IMR-90 (cell line): ENCODE data around the gene RBM7. TPM values are rescaled to one million over a fixed set of nuclear protein-coding genes. Genes with fewer than 3 reads are reported as not detected.

Experiments used
- ATAC-seq: fragments of 200-7000 bp; cut with Tn5 transposase; 2 replicates; pipeline ENCODE4 v1.9.1; 2020; ENCODE audit warnings: low read depth, mild to moderate bottlenecking, moderate library complexity
- BruUV-seq: library from RNA; stranded (reverse); fragments of 400-500 nt; replicated peaks from 2 replicates; lab custom pipeline; 2021; lab: Mats Ljungman, UMichigan
- CTCF ChIA-PET: fragments of 300-600 bp; formaldehyde crosslinking; extraction: SDS; loops from one replicate; lab custom pipeline; 2021; ENCODE audit warnings: antibody characterized with exemption; lab: Yijun Ruan, JAX
- POLR2A ChIA-PET: fragments of 300-600 bp; sonication (Branson Sonifier 250); formaldehyde crosslinking; loops from one replicate; lab custom pipeline; 2022; ENCODE audit warnings: antibody characterized with exemption; ENCODE audit not compliant: unreplicated experiment; lab: Charles Lee
- DNase-seq: peaks from one replicate; pipeline ENCODE4 v3.0.0; 2013
- H2AFZ ChIP-seq: replicated peaks from 2 replicates; pipeline ENCODE3; 2013; ENCODE audit warnings: low read length, mild to moderate bottlenecking; ENCODE audit not compliant: poor library complexity
- H2AK5ac ChIP-seq: 2 replicates; pipeline ENCODE4 v1.6.1; 2013; ENCODE audit warnings: low read depth, low read length, inconsistent platforms
- H2AK9ac ChIP-seq: replicated peaks from 2 replicates; pipeline ENCODE3; 2013; ENCODE audit warnings: mild to moderate bottlenecking, low read depth, low read length, moderate library complexity; ENCODE audit not compliant: poor library complexity
- H2BK120ac ChIP-seq: 2 replicates; pipeline ENCODE4 v1.6.1; 2013; ENCODE audit warnings: low read depth, low read length, inconsistent platforms
- H2BK15ac ChIP-seq: 3 replicates; pipeline ENCODE4 v1.6.1; 2013; ENCODE audit warnings: low read depth, low read length, inconsistent platforms
- H2BK20ac ChIP-seq: 2 replicates; pipeline ENCODE4 v1.6.1; 2013; ENCODE audit warnings: low read depth, mild to moderate bottlenecking, inconsistent platforms, low read length, moderate library complexity
- H2BK5ac ChIP-seq: 2 replicates; pipeline ENCODE4 v1.6.1; 2013; ENCODE audit warnings: mild to moderate bottlenecking, low read depth, low read length, inconsistent platforms; ENCODE audit not compliant: poor library complexity, severe bottlenecking
- H3K14ac ChIP-seq: replicated peaks from 2 replicates; pipeline ENCODE4 v1.6.1; 2013; ENCODE audit warnings: low read depth, low read length, inconsistent platforms
- H3K18ac ChIP-seq: 2 replicates; pipeline ENCODE4 v1.6.1; 2013; ENCODE audit warnings: low read depth, low read length, control low read depth
- H3K23ac ChIP-seq: 2 replicates; pipeline ENCODE4 v1.6.1; 2013; ENCODE audit warnings: low read depth, low read length, inconsistent platforms
- H3K27ac ChIP-seq: 2 replicates; pipeline ENCODE4 v1.5.1; 2013; ENCODE audit warnings: mild to moderate bottlenecking, control low read depth, low read length; ENCODE audit not compliant: insufficient read depth
- H3K27me3 ChIP-seq: 2 replicates; pipeline ENCODE4 v1.6.1; 2013; ENCODE audit warnings: low read length; ENCODE audit not compliant: control insufficient read depth, insufficient read depth
- H3K36me3 ChIP-seq: 2 replicates; pipeline ENCODE4 v1.6.1; 2013; ENCODE audit warnings: low read length, mixed read lengths; ENCODE audit not compliant: control insufficient read depth, insufficient read depth
- H3K4ac ChIP-seq: 2 replicates; pipeline ENCODE4 v1.6.1; 2013; ENCODE audit warnings: low read depth, low read length, inconsistent platforms
- H3K4me1 ChIP-seq: 2 replicates; pipeline ENCODE4 v1.6.1; 2013; ENCODE audit warnings: low read length, mixed read lengths; ENCODE audit not compliant: control insufficient read depth, insufficient read depth
- H3K4me2 ChIP-seq: 2 replicates; pipeline ENCODE4 v1.6.1; 2013; ENCODE audit warnings: low read depth, mild to moderate bottlenecking, control low read depth, low read length, moderate library complexity
- H3K4me3 ChIP-seq: 2 replicates; pipeline ENCODE4 v1.5.1; 2013; ENCODE audit warnings: low read depth, mild to moderate bottlenecking, control low read depth, low read length, moderate library complexity; ENCODE audit not compliant: insufficient read depth
- H3K56ac ChIP-seq: 2 replicates; pipeline ENCODE4 v1.6.1; 2013; ENCODE audit warnings: low read length, inconsistent platforms; ENCODE audit not compliant: insufficient read depth; ENCODE audit errors: extremely low read depth
- H3K79me1 ChIP-seq, 2 experiments: 2 replicates each; pipeline ENCODE4 v1.6.1; 2013; ENCODE audit warnings: low read length in 2 of 2, inconsistent platforms in 1 of 2, low read depth in 1 of 2
- H3K9ac ChIP-seq: 2 replicates; pipeline ENCODE4 v1.6.1; 2013; ENCODE audit warnings: low read depth, low read length, control low read depth
- H3K9me1 ChIP-seq: 2 replicates; pipeline ENCODE4 v1.6.1; 2013; ENCODE audit warnings: low read length, inconsistent platforms; ENCODE audit not compliant: insufficient read depth
- H3K9me3 ChIP-seq: 2 replicates; pipeline ENCODE4 v1.6.1; 2013; ENCODE audit warnings: low read length; ENCODE audit not compliant: control insufficient read depth, insufficient read depth
- H4K20me1 ChIP-seq: 2 replicates; pipeline ENCODE4 v1.6.1; 2013; ENCODE audit warnings: low read length, inconsistent platforms; ENCODE audit not compliant: insufficient read depth
- H4K5ac ChIP-seq: 2 replicates; pipeline ENCODE4 v1.6.1; 2013; ENCODE audit warnings: mild to moderate bottlenecking, low read depth, low read length, control low read depth
- H4K8ac ChIP-seq, 2 experiments: 2 replicates each; pipeline ENCODE4 v1.6.1; 2013; ENCODE audit warnings: low read depth in 2 of 2, low read length in 2 of 2, control low read depth in 1 of 2, inconsistent platforms in 1 of 2
- H4K91ac ChIP-seq: 2 replicates; pipeline ENCODE4 v1.6.1; 2013; ENCODE audit warnings: low read depth, low read length, inconsistent platforms; ENCODE audit not compliant: insufficient read depth
- RAD21 ChIP-seq: IDR thresholded peaks from 2 replicates; pipeline ENCODE4 v1.6.1; 2012; ENCODE audit warnings: low read length, improper control_type of control experiment
- whole genome bisulfite sequencing, 2 experiments: methylation state at CpG; one replicate each; pipeline versions ENCODE4 v1.1.5 to v1.1.7; 2013; ENCODE audit warnings: missing lambda C conversion rate in 2 of 2; ENCODE audit not compliant: insufficient read length in 1 of 2; ENCODE audit errors: extremely low coverage in 2 of 2; 5-methylcytosine and 5-hydroxymethylcytosine counted together
- dilution Hi-C: fragments of 300-500 bp; cut with HindIII; formaldehyde crosslinking; loops from one replicate; pipeline ENCODE4 v1.14.3; 2018; ENCODE audit warnings: low sequenced_read_pairs; ENCODE audit not compliant: unreplicated experiment
- in situ Hi-C: fragments of 300-500 bp; cut with MboI; formaldehyde crosslinking; loops from 3 replicates; pipeline ENCODE4 v1.14.3; 2019; ENCODE audit warnings: low sequenced_read_pairs, inconsistent platforms, mixed read lengths
- intact Hi-C: fragments of 100-400 bp; cut with micrococcal nuclease; formaldehyde crosslinking; loops from 2 replicates; pipeline ENCODE4 v1.10.0; 2022
- polyA plus RNA-seq, 3 experiments: library from polyadenylated mRNA; depleted of rRNA; stranded (reverse); fragments of >200 nt; gene quantifications; 2 replicates each; pipeline ENCODE4 v1.2.3, GENCODE V29; 2012; ENCODE audit warnings: low replicate concordance in 1 of 3
- total RNA-seq: library from RNA; depleted of rRNA; stranded (reverse); fragments of >200 nt; gene quantifications from 2 replicates; pipeline ENCODE4 v1.2.3, GENCODE V29; 2012

Gene RBM7
- total and polyA plus RNA-seq, 2 of the 4 experiments (the other 2 are of a cell fraction), result 27.8 to 111 TPM

GRCh38 chr11:114367244-114367957 lies 33.1 kb upstream of the RBM7 start:
- WGBS, 2 experiments, result 40% methylated on average over 1 of the region's 9 CpGs; no CpG with 5 or more reads in 1 of the 2 experiments
- ChIA-PET POLR2A (interaction anchor here (1.4 kb wide), 1 partner anchor 9 kb away, joined by 3 read pairs; no protein-coding TSS in a partner anchor), CTCF (interaction anchor here (0.6 to 1.2 kb wide), 7 partner anchors 12 to 489 kb away, joined by 3 read pairs; no protein-coding TSS in a partner anchor)
- peak overlapping the region; percentile 100 for H3K18ac ChIP-seq
- no peaks in the 10 kb centered on the region for H3K27me3 ChIP-seq
- peak overlapping the region; percentile 100 for H2BK20ac ChIP-seq
- H3K36me3 ChIP-seq, result no peaks in the 10 kb centered on the region
- dilution Hi-C loops (no loop called here), in situ Hi-C loops (no loop called here), intact Hi-C loops (loop anchor here (1.0 kb wide), 1 partner anchor 33 kb away; the partner anchor contains the start of genes C11orf71 and RBM7)
- peak overlapping the region; percentile 90 to 96 for H4K8ac ChIP-seq
- peak overlapping the region; percentile 91 for H3K4me2 ChIP-seq
- no peak for TF ChIP-seq RAD21
- peak; percentile 26 for ATAC-seq
- peak overlapping the region; percentile 87 for H3K9ac ChIP-seq
- peaks cover 22% of the 10 kb centered on the region for H3K4me1 ChIP-seq
- peak overlapping the region; percentile 98 for H2AK9ac ChIP-seq
- peaks cover 0 to 8% of the 10 kb centered on the region in 2 experiments; a peak in 2 of 4 replicates for H3K79me1 ChIP-seq
- H4K20me1 ChIP-seq, result no peaks in the 10 kb centered on the region
- H3K4ac ChIP-seq, result peak overlapping the region; percentile 100
- peak overlapping the region; percentile 99 for H2BK120ac ChIP-seq
- H3K56ac ChIP-seq, result peak overlapping the region; percentile 97
- peak overlapping the region; percentile 99 for H2BK5ac ChIP-seq
- peak overlapping the region; percentile 99 for H3K23ac ChIP-seq
- no peak for DNase-seq
- H3K4me3 ChIP-seq, result no peak overlapping the region
- peak overlapping the region; percentile 98; the same call in 2 of the 3 replicates for H2BK15ac ChIP-seq
- peak overlapping the region; percentile 100 for H4K91ac ChIP-seq
- peak overlapping the region; percentile 100 for H4K5ac ChIP-seq
- peak overlapping the region; percentile 99 for H2AK5ac ChIP-seq
- H3K14ac ChIP-seq, result peak overlapping the region; percentile 98
- H3K9me3 ChIP-seq, result no peaks in the 10 kb centered on the region
- peak overlapping the region; percentile 70 for H2AFZ ChIP-seq
- H3K27ac ChIP-seq, result peak overlapping the region; percentile 100
- BruUV-seq, result no TSS peak
- H3K9me1 ChIP-seq, result peaks cover 19% of the 10 kb centered on the region
